ENCODE data around the gene TTC7B. TPM values are rescaled to one million over a fixed set of nuclear protein-coding genes. Genes with fewer than 3 reads are reported as not detected.

Gene TTC7B
- total RNA-seq, 1 experiment from 2014 or later: 70.6 TPM

GRCh38 chr14:90703841-90704737 lies 112.1 kb downstream of the TTC7B start:
- intact Hi-C loops (cut with micrococcal nuclease): no loop called here
- Histone ChIP-seq H3K9me2 (ENCODE audit: insufficient read depth) (no peaks in the 10 kb centered on the region), H3K27me3 (ENCODE audit: insufficient read depth, low read length) (no peaks in the 10 kb centered on the region), H3K4me3 (replicated peaks in 1 of 2; ENCODE audit: low read depth in 1 of 2, low read length in 2 of 2) (no peak overlapping the region), H3K27ac (ENCODE audit: low read depth, low read length) (no peak overlapping the region), H3K9ac (ENCODE audit: low read length) (no peak overlapping the region), H3K4me1 (ENCODE audit: control insufficient read depth in 1 of 2, insufficient read depth in 2 of 2, low read length in 2 of 2) (peaks cover 0 to 6% of the 10 kb centered on the region in 2 experiments; a peak in 1 of 4 replicates), H3K9me3 (ENCODE audit: control insufficient read depth in 1 of 2, insufficient read depth in 1 of 2, low read depth in 1 of 2, low read length in 2 of 2) (no peaks in the 10 kb centered on the region), H2AFZ (ENCODE audit: low read depth, low read length, poor library complexity, severe bottlenecking) (no peak overlapping the region), H3K4me2 (ENCODE audit: low read length) (no peak overlapping the region), H3K36me3 (ENCODE audit: control insufficient read depth in 1 of 2, insufficient read depth in 2 of 2, low read length in 2 of 2) (no peaks in the 10 kb centered on the region), H4K20me1 (ENCODE audit: insufficient read depth) (no peaks in the 10 kb centered on the region), H3K79me2 (ENCODE audit: insufficient read depth, low read length) (no peaks in the 10 kb centered on the region)
- DNase-seq (ENCODE audit: low read depth, low spot score) (no peak), ATAC-seq (no peak)
- RAD21 ChIA-PET (ENCODE audit: low non-redundant PET in 1 of 2, low total read pairs in 2 of 2, uncharacterized antibody in 2 of 2, unreplicated experiment in 2 of 2): no interaction called here
- TF ChIP-seq ELF1 (IDR thresholded peaks at IDR 0.05; ENCODE audit: borderline replicate concordance, low read depth) (no peak), EZH2 (IDR thresholded peaks at IDR 0.05) (no peak), ZBTB33 (IDR thresholded peaks at IDR 0.05; ENCODE audit: extremely low read depth, insufficient replicate concordance, low read length) (no peak), ATF3 (IDR thresholded peaks at IDR 0.05) (no peak), CEBPB (IDR thresholded peaks at IDR 0.05; ENCODE audit: low read depth) (no peak), ZFX (IDR thresholded peaks at IDR 0.05) (no peak)
- POLR2A ChIA-PET: no interaction called here
- CTCF ChIA-PET: no interaction called here
- no TSS peak for BruUV-seq (replicated peaks)
